IMR-90 (cell line): ENCODE measurements around the gene DCAF11. TPM values are rescaled to one million over a fixed set of nuclear protein-coding genes. Genes with fewer than 3 reads are reported as not detected.

ENCODE experiments used
- ATAC-seq: fragments of 200-7000 bp; cut with Tn5 transposase; 2 replicates; pipeline ENCODE4 v1.9.1; 2020; ENCODE audit warnings: low read depth, mild to moderate bottlenecking, moderate library complexity
- BruUV-seq: library from RNA; stranded (reverse); fragments of 400-500 nt; replicated peaks from 2 replicates; lab custom pipeline; 2021; lab: Mats Ljungman, UMichigan
- CTCF ChIA-PET: fragments of 300-600 bp; formaldehyde crosslinking; extraction: SDS; loops from one replicate; lab custom pipeline; 2021; ENCODE audit warnings: antibody characterized with exemption; lab: Yijun Ruan, JAX
- POLR2A ChIA-PET: fragments of 300-600 bp; sonication (Branson Sonifier 250); formaldehyde crosslinking; loops from one replicate; lab custom pipeline; 2022; ENCODE audit warnings: antibody characterized with exemption; ENCODE audit not compliant: unreplicated experiment; lab: Charles Lee
- DNase-seq: peaks from one replicate; pipeline ENCODE4 v3.0.0; 2013
- H2AFZ ChIP-seq: replicated peaks from 2 replicates; pipeline ENCODE3; 2013; ENCODE audit warnings: low read length, mild to moderate bottlenecking; ENCODE audit not compliant: poor library complexity
- H2AK5ac ChIP-seq: 2 replicates; pipeline ENCODE4 v1.6.1; 2013; ENCODE audit warnings: low read depth, low read length, inconsistent platforms
- H2AK9ac ChIP-seq: replicated peaks from 2 replicates; pipeline ENCODE3; 2013; ENCODE audit warnings: mild to moderate bottlenecking, low read depth, low read length, moderate library complexity; ENCODE audit not compliant: poor library complexity
- H2BK120ac ChIP-seq: 2 replicates; pipeline ENCODE4 v1.6.1; 2013; ENCODE audit warnings: low read depth, low read length, inconsistent platforms
- H2BK15ac ChIP-seq: 3 replicates; pipeline ENCODE4 v1.6.1; 2013; ENCODE audit warnings: low read depth, low read length, inconsistent platforms
- H2BK20ac ChIP-seq: 2 replicates; pipeline ENCODE4 v1.6.1; 2013; ENCODE audit warnings: low read depth, mild to moderate bottlenecking, inconsistent platforms, low read length, moderate library complexity
- H2BK5ac ChIP-seq: 2 replicates; pipeline ENCODE4 v1.6.1; 2013; ENCODE audit warnings: mild to moderate bottlenecking, low read depth, low read length, inconsistent platforms; ENCODE audit not compliant: poor library complexity, severe bottlenecking
- H3K14ac ChIP-seq: replicated peaks from 2 replicates; pipeline ENCODE4 v1.6.1; 2013; ENCODE audit warnings: low read depth, low read length, inconsistent platforms
- H3K18ac ChIP-seq: 2 replicates; pipeline ENCODE4 v1.6.1; 2013; ENCODE audit warnings: low read depth, low read length, control low read depth
- H3K23ac ChIP-seq: 2 replicates; pipeline ENCODE4 v1.6.1; 2013; ENCODE audit warnings: low read depth, low read length, inconsistent platforms
- H3K27ac ChIP-seq: 2 replicates; pipeline ENCODE4 v1.5.1; 2013; ENCODE audit warnings: mild to moderate bottlenecking, control low read depth, low read length; ENCODE audit not compliant: insufficient read depth
- H3K27me3 ChIP-seq: 2 replicates; pipeline ENCODE4 v1.6.1; 2013; ENCODE audit warnings: low read length; ENCODE audit not compliant: control insufficient read depth, insufficient read depth
- H3K36me3 ChIP-seq: 2 replicates; pipeline ENCODE4 v1.6.1; 2013; ENCODE audit warnings: low read length, mixed read lengths; ENCODE audit not compliant: control insufficient read depth, insufficient read depth
- H3K4ac ChIP-seq: 2 replicates; pipeline ENCODE4 v1.6.1; 2013; ENCODE audit warnings: low read depth, low read length, inconsistent platforms
- H3K4me1 ChIP-seq: 2 replicates; pipeline ENCODE4 v1.6.1; 2013; ENCODE audit warnings: low read length, mixed read lengths; ENCODE audit not compliant: control insufficient read depth, insufficient read depth
- H3K4me2 ChIP-seq: 2 replicates; pipeline ENCODE4 v1.6.1; 2013; ENCODE audit warnings: low read depth, mild to moderate bottlenecking, control low read depth, low read length, moderate library complexity
- H3K4me3 ChIP-seq: 2 replicates; pipeline ENCODE4 v1.5.1; 2013; ENCODE audit warnings: low read depth, mild to moderate bottlenecking, control low read depth, low read length, moderate library complexity; ENCODE audit not compliant: insufficient read depth
- H3K56ac ChIP-seq: 2 replicates; pipeline ENCODE4 v1.6.1; 2013; ENCODE audit warnings: low read length, inconsistent platforms; ENCODE audit not compliant: insufficient read depth; ENCODE audit errors: extremely low read depth
- H3K79me1 ChIP-seq, 2 experiments: 2 replicates each; pipeline ENCODE4 v1.6.1; 2013; ENCODE audit warnings: low read length in 2 of 2, inconsistent platforms in 1 of 2, low read depth in 1 of 2
- H3K9ac ChIP-seq: 2 replicates; pipeline ENCODE4 v1.6.1; 2013; ENCODE audit warnings: low read depth, low read length, control low read depth
- H3K9me1 ChIP-seq: 2 replicates; pipeline ENCODE4 v1.6.1; 2013; ENCODE audit warnings: low read length, inconsistent platforms; ENCODE audit not compliant: insufficient read depth
- H3K9me3 ChIP-seq: 2 replicates; pipeline ENCODE4 v1.6.1; 2013; ENCODE audit warnings: low read length; ENCODE audit not compliant: control insufficient read depth, insufficient read depth
- H4K20me1 ChIP-seq: 2 replicates; pipeline ENCODE4 v1.6.1; 2013; ENCODE audit warnings: low read length, inconsistent platforms; ENCODE audit not compliant: insufficient read depth
- H4K5ac ChIP-seq: 2 replicates; pipeline ENCODE4 v1.6.1; 2013; ENCODE audit warnings: mild to moderate bottlenecking, low read depth, low read length, control low read depth
- H4K8ac ChIP-seq, 2 experiments: 2 replicates each; pipeline ENCODE4 v1.6.1; 2013; ENCODE audit warnings: low read depth in 2 of 2, low read length in 2 of 2, control low read depth in 1 of 2, inconsistent platforms in 1 of 2
- H4K91ac ChIP-seq: 2 replicates; pipeline ENCODE4 v1.6.1; 2013; ENCODE audit warnings: low read depth, low read length, inconsistent platforms; ENCODE audit not compliant: insufficient read depth
- BHLHE40 ChIP-seq: fragments of 150-350 bp; IDR thresholded peaks from 2 replicates; pipeline ENCODE4 v1.6.1; 2016; ENCODE audit warnings: mild to moderate bottlenecking, low read depth, low read length
- CHD1 ChIP-seq: IDR thresholded peaks from 2 replicates; pipeline ENCODE4 v1.6.1; 2012; ENCODE audit warnings: low read depth, low read length, improper control_type of control experiment
- CTCF ChIP-seq: conservative IDR thresholded peaks from 2 replicates; pipeline ENCODE4 v1.5.1; 2012; ENCODE audit warnings: mild to moderate bottlenecking, low read depth, low read length, improper control_type of control experiment
- ELK1 ChIP-seq: fragments of 150-350 bp; IDR thresholded peaks from 2 replicates; pipeline ENCODE4 v1.6.1; 2016; ENCODE audit warnings: low read depth, mild to moderate bottlenecking, low read length, moderate library complexity, borderline replicate concordance
- FOS ChIP-seq: fragments of 150-350 bp; IDR thresholded peaks from 2 replicates; pipeline ENCODE4 v1.6.1; 2016; ENCODE audit warnings: low read depth, low read length
- MAFK ChIP-seq: IDR thresholded peaks from 2 replicates; pipeline ENCODE4 v1.6.1; 2012; ENCODE audit warnings: low read depth, low read length, improper control_type of control experiment
- MAZ ChIP-seq: IDR thresholded peaks from 2 replicates; pipeline ENCODE4 v1.6.1; 2012; ENCODE audit warnings: low read depth, mild to moderate bottlenecking, low read length, improper control_type of control experiment, moderate library complexity, borderline replicate concordance
- MXI1 ChIP-seq: IDR thresholded peaks from 2 replicates; pipeline ENCODE4 v1.6.1; 2012; ENCODE audit warnings: low read depth, mild to moderate bottlenecking, low read length, moderate library complexity, borderline replicate concordance
- RAD21 ChIP-seq: IDR thresholded peaks from 2 replicates; pipeline ENCODE4 v1.6.1; 2012; ENCODE audit warnings: low read length, improper control_type of control experiment
- RCOR1 ChIP-seq: IDR thresholded peaks from 2 replicates; pipeline ENCODE4 v1.6.1; 2012; ENCODE audit warnings: mild to moderate bottlenecking, low read length, improper control_type of control experiment; ENCODE audit not compliant: insufficient replicate concordance
- RFX5 ChIP-seq: IDR thresholded peaks from 2 replicates; pipeline ENCODE4 v1.8.0; 2012; ENCODE audit warnings: low read depth, mild to moderate bottlenecking, low read length, moderate library complexity
- SMC3 ChIP-seq: fragments of 150-350 bp; IDR thresholded peaks from 2 replicates; pipeline ENCODE4 v1.6.1; 2016; ENCODE audit warnings: low read depth, mild to moderate bottlenecking, antibody characterized with exemption, low read length, moderate library complexity
- WGBS, 2 experiments: methylation state at CpG; one replicate each; pipeline versions ENCODE4 v1.1.5 to v1.1.7; 2013; ENCODE audit warnings: missing lambda C conversion rate in 2 of 2; ENCODE audit not compliant: insufficient read length in 1 of 2; ENCODE audit errors: extremely low coverage in 2 of 2; 5-methylcytosine and 5-hydroxymethylcytosine counted together
- dilution Hi-C: fragments of 300-500 bp; cut with HindIII; formaldehyde crosslinking; loops from one replicate; pipeline ENCODE4 v1.14.3; 2018; ENCODE audit warnings: low sequenced_read_pairs; ENCODE audit not compliant: unreplicated experiment
- in situ Hi-C: fragments of 300-500 bp; cut with MboI; formaldehyde crosslinking; loops from 3 replicates; pipeline ENCODE4 v1.14.3; 2019; ENCODE audit warnings: low sequenced_read_pairs, inconsistent platforms, mixed read lengths
- intact Hi-C: fragments of 100-400 bp; cut with micrococcal nuclease; formaldehyde crosslinking; loops from 2 replicates; pipeline ENCODE4 v1.10.0; 2022
- polyA plus RNA-seq, 3 experiments: library from polyadenylated mRNA; depleted of rRNA; stranded (reverse); fragments of >200 nt; gene quantifications; 2 replicates each; pipeline ENCODE4 v1.2.3, GENCODE V29; 2012; ENCODE audit warnings: low replicate concordance in 1 of 3
- total RNA-seq: library from RNA; depleted of rRNA; stranded (reverse); fragments of >200 nt; gene quantifications from 2 replicates; pipeline ENCODE4 v1.2.3, GENCODE V29; 2012

The DCAF11 gene
- total and polyA plus RNA-seq, 2 of the 4 experiments (the other 2 are of a cell fraction), result 21.0 to 52.0 TPM

GRCh38 chr14:24075485-24076301 is 38.9 kb upstream of the DCAF11 start:
- H4K5ac ChIP-seq, result no peak overlapping the region
- intact Hi-C loops (no loop called here), dilution Hi-C loops (no loop called here), in situ Hi-C loops (no loop called here)
- H2AK5ac ChIP-seq, result no peak overlapping the region
- no peaks in the 10 kb centered on the region for H3K79me1 ChIP-seq
- H3K9me1 ChIP-seq, result no peaks in the 10 kb centered on the region
- no peak overlapping the region for H2BK20ac ChIP-seq
- WGBS, 2 experiments, result 57% methylated on average over 3 of the region's 11 CpGs; no CpG with 5 or more reads in 1 of the 2 experiments
- H2BK5ac ChIP-seq, result no peak overlapping the region
- H2AFZ ChIP-seq, result no peak overlapping the region
- ChIA-PET POLR2A (no interaction called here), CTCF (no interaction called here)
- H2BK15ac ChIP-seq, result no peak overlapping the region
- peaks cover 82% of the 10 kb centered on the region for H3K27me3 ChIP-seq
- H4K20me1 ChIP-seq, result no peaks in the 10 kb centered on the region; the same call in 1 of the 2 replicates
- TF ChIP-seq CHD1 (no peak), MAFK (no peak), ELK1 (no peak), FOS (no peak), BHLHE40 (no peak), SMC3 (no peak), MAZ (no peak), MXI1 (no peak), RFX5 (no peak), RAD21 (no peak), CTCF (no peak), RCOR1 (no peak)
- no peak overlapping the region for H2BK120ac ChIP-seq
- BruUV-seq, result no TSS peak
- no peak overlapping the region for H3K4me2 ChIP-seq
- H3K4me1 ChIP-seq, result peaks cover under 1% of the 10 kb centered on the region; the same call in 1 of the 2 replicates
- H3K14ac ChIP-seq, result no peak overlapping the region
- DNase-seq (no peak), ATAC-seq (no peak)
- H3K18ac ChIP-seq, result no peak overlapping the region
- H3K27ac ChIP-seq, result no peak overlapping the region
- H3K9me3 ChIP-seq, result no peaks in the 10 kb centered on the region
- H4K8ac ChIP-seq, result no peak overlapping the region
- no peaks in the 10 kb centered on the region for H3K36me3 ChIP-seq
- H3K4me3 ChIP-seq, result no peak overlapping the region
- H4K91ac ChIP-seq, result no peak overlapping the region
- no peak overlapping the region for H2AK9ac ChIP-seq
- no peak overlapping the region for H3K4ac ChIP-seq
- no peak overlapping the region for H3K23ac ChIP-seq
- no peak overlapping the region for H3K56ac ChIP-seq
- H3K9ac ChIP-seq, result no peak overlapping the region
